ENCODE data around the gene DDB1. TPM values are rescaled to one million over a fixed set of nuclear protein-coding genes. Genes with fewer than 3 reads are reported as not detected.

Gene DDB1
- total RNA-seq, 2 donors from 2014 or later, result 118 to 133 TPM

DNA sequence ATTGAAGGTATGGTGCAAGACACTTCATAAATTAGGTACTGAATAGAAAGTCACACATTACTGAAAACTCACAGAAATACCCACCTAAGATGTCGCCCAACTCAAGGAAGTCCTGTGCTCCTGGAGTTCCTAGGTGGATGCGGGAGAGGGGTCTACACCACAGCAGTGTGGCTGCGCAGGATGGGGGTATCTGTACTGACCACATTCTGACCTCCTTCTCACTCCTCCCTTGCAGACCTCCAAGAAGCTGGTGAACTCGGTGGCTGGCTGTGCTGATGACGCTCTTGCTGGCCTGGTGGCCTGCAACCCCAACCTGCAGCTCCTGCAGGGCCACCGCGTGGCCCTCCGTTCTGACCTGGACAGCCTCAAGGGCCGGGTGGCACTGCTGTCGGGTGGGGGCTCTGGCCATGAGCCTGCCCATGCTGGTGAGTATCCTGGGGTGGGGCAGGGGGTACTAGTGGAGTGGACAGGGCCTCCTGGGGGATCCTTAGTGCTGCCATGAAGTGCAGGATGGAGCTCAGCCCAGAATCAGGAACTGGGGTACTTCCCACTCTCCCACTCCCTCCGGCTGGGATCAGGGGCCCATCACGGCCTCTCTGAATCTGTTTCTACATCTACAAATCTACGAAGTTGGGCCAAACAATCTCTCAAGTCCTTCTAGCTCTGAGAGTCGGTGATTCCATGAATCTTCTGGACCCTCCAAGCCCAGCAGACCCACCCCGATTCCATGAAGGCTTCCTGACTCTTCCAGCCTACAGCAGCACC is 5.0 kb upstream of the DDB1 start:
- no peaks in the 10 kb centered on the region for H3K27me3 ChIP-seq

DNA sequence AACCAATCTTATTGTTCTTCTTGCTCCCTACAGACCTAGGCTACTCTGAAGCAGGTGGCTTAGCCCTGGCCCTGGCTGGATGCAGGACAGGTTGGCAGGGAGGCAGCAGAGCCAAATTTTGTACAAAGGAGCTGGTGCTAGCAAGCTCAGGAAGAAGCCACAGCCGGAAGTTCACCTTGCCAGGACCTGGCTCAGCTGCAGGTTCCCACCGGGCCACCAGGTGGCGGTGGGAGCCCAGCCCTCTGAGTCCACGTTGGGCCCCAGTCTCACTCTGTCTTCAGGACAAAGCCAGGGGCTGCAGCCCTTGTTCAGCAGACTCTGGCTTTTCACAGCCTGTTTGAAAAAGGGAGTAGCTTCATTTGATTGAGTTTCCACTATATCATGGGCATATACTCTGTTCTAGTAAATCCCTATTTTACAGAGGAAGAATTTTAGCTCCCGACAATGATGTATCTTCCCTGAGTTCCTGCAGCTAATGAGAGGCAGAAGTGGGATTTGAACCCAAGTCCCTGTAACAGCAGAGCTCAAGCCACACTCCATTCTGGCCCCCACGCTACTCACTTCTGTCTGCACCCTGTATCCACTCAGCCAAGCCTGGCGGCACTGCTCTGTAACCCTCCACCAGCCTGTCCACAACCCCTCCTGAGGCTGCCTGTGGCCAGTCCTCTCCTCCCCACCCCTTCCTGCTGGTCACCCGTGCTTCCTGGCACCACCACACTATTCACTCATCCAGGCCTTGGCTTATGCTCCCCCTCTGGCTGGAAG is 3.4 kb upstream of the DDB1 start:
- no peaks in the 10 kb centered on the region for H3K36me3 ChIP-seq
- no peak overlapping the region for H3K4me3 ChIP-seq
- DNase-seq (ENCODE audit: low spot score), result peak; percentile 82
- no peaks in the 10 kb centered on the region for H3K27me3 ChIP-seq
- no peaks in the 10 kb centered on the region for H3K9me3 ChIP-seq
- TF ChIP-seq, protein P1, sequence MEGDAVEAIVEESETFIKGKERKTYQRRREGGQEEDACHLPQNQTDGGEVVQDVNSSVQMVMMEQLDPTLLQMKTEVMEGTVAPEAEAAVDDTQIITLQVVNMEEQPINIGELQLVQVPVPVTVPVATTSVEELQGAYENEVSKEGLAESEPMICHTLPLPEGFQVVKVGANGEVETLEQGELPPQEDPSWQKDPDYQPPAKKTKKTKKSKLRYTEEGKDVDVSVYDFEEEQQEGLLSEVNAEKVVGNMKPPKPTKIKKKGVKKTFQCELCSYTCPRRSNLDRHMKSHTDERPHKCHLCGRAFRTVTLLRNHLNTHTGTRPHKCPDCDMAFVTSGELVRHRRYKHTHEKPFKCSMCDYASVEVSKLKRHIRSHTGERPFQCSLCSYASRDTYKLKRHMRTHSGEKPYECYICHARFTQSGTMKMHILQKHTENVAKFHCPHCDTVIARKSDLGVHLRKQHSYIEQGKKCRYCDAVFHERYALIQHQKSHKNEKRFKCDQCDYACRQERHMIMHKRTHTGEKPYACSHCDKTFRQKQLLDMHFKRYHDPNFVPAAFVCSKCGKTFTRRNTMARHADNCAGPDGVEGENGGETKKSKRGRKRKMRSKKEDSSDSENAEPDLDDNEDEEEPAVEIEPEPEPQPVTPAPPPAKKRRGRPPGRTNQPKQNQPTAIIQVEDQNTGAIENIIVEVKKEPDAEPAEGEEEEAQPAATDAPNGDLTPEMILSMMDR (IDR thresholded peaks at IDR 0.05), result peak; percentile 92 to 98
- peaks cover 0 to 18% of the 10 kb centered on the region in 2 donors for H3K4me1 ChIP-seq
- H3K27ac ChIP-seq, result no peak overlapping the region

More for the DNA sequence above, 5.0 kb upstream of the DDB1 start:
- Histone ChIP-seq H3K27ac (no peak overlapping the region), H3K4me3 (no peak overlapping the region), H3K4me1 (peaks cover 0 to 8% of the 10 kb centered on the region in 2 donors), H3K9me3 (no peaks in the 10 kb centered on the region), H3K36me3 (no peaks in the 10 kb centered on the region)
- TF ChIP-seq, protein P1 (IDR thresholded peaks at IDR 0.05), result no peak
- no peak for DNase-seq (ENCODE audit: low spot score)

DNA sequence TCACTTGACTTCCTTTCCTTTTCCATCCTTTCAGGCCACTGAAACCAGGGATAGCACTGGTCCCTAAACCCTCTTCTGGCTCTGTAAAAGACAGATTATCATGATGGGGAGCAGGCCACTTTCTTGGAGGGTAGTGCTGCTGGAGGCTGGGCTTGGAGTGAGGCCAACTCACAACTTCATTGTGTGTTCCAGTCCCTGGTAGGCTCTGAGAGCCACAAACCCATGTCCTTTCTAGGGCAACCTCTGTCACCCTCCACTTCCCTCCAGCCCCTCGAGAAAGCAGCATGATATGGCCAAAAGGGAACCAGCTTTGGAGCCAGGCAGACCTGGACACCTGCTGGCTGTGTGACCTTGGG is 2.4 kb upstream of the DDB1 start:
- no peaks in the 10 kb centered on the region for H3K9me3 ChIP-seq
- H3K4me3 ChIP-seq, result no peak overlapping the region
- no peak for DNase-seq (ENCODE audit: low spot score)
- no peak overlapping the region for H3K27ac ChIP-seq
- peaks cover 0 to 28% of the 10 kb centered on the region in 2 donors for H3K4me1 ChIP-seq
- H3K36me3 ChIP-seq, result no peaks in the 10 kb centered on the region
- H3K27me3 ChIP-seq, result no peaks in the 10 kb centered on the region
- TF ChIP-seq, protein P1 (IDR thresholded peaks at IDR 0.05), result no peak

DNA sequence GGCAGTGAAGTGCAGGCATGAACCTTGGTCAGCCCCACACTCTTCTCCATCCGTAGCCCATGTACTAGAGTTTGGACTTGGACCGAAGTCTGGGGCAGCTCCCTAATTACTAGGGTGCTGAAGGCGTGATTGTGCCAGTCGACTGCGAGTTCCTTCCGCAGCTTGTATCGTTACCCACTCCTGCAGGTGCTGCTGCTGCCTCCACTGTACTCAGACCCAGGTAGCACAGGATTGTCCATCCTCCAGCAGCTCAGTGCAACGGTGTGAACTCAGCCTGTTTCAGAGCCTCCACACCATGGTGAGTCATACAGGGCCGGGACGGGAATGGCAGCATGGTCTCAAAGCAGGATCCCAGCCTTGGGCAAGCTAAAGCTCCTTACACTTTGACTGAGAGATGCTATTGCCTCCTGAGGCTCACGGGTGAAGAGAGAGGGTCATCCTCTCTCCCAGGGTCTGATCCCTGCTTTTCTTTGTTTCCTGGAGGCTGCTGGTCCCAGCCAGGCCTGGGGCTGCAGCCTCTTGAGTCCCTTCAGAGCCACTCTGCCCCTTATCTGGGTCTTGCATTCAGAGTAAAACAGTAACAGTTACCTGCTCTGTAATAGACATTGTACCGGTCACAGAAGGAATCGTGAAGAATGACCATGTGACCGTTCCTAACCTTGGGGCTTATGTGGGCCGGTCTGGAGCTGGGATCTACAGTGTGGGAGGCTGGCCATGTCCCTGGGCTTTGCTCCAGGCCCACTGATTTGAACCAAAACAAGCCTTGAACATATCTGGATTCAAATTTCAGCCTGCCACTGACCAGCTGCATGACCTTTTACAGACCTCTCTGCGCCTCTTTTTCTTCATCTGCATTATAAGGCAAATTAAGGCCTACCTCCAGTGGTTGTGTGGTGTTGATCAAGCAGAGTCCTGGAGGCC is 1.8 kb upstream of the DDB1 start:
- TF ChIP-seq, protein P1 (IDR thresholded peaks at IDR 0.05), result no peak
- H3K27ac ChIP-seq, result no peak overlapping the region
- no peaks in the 10 kb centered on the region for H3K36me3 ChIP-seq
- no peaks in the 10 kb centered on the region for H3K27me3 ChIP-seq
- no peak overlapping the region for H3K4me3 ChIP-seq
- H3K4me1 ChIP-seq, result peaks cover 0 to 28% of the 10 kb centered on the region in 2 donors
- no peaks in the 10 kb centered on the region for H3K9me3 ChIP-seq
- no peak for DNase-seq (ENCODE audit: low spot score)

DNA sequence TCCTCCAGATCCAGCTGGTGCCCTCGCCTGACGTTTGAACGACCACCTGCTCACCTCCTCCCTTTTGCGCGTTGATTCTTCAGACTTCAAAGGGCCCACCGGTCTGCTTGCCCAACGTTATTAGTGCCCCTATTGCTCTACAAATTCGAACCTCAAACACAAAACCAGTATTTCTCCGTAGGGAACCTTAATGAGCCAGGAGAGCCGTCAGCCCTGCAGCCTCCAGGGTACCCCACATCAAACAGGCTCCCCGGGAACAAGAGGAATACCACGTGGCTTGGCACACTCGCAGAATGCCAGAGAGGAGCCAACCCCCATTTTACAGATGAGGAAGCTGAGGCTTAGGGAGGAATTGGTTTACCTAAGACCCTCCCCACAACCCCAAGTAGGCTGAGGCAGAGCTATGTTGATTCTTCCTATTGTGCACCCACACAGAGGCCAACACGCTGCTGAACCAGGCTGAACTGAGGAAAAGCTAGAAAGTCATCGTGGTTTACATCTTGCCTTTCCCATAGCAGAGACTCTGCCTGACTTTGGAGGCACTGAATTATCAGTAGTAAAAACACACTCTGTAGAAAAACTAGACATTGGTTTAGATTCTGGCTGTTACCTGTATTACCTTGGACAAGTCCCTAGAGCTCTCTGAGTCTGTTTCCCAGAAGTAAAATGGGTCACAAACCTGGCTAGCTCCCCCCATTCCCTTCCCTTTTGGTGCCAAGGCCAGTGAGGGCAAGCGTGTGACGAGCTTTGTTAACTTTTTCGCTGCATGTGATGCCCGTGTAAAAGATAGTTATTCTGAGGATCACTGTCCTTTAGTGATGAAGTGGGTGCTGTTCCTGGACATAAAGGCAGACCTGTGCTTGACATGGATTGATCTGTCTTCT is 887 bp upstream of the DDB1 start:
- H3K9me3 ChIP-seq, result no peaks in the 10 kb centered on the region
- DNase-seq (ENCODE audit: low spot score), result no peak
- H3K36me3 ChIP-seq, result peaks cover 9% of the 10 kb centered on the region
- no peaks in the 10 kb centered on the region for H3K27me3 ChIP-seq
- H3K4me1 ChIP-seq, result peaks cover 0 to 28% of the 10 kb centered on the region in 2 donors
- peak overlapping the region; percentile 87 to 99 for H3K4me3 ChIP-seq
- peak overlapping the region; percentile 84 to 93 for H3K27ac ChIP-seq
- TF ChIP-seq, protein P1 (IDR thresholded peaks at IDR 0.05), result no peak
